GM19438 (cell line): Measurements from ENCODE around the gene KIAA0232.
"Not testable (repeated sequence)": the region's sequence is repeated elsewhere in the genome, so short reads cannot be mapped to it uniquely, and the experiment has no call there.

ENCODE experiments used
- ATAC-seq: cut with Tn5 transposase; IDR thresholded peaks from one replicate; pipeline ENCODE4 v1.9.1; 2021; ENCODE audit warnings: low read depth; ENCODE audit not compliant: unreplicated experiment

Gene KIAA0232

DNA sequence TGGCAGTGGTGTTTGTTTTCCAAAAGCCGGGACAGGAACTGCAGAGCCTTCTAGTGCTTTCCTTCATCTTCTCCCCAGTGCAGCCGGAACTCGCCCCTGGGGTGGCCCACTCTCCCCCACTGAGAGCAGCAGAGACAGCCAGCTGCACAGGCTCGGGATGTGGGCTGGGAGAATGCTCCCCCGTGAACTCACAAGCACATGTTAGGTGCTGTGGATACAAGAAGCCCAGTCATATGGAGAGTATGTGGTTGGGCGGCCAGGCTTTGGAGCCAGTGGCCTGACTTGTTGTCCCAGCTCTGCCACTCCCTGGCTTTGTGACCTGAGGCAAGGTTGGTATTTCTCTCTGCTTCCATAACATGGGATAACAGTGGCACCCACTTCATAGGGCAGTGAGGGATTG lies 9.4 kb upstream of the KIAA0232 start:
- ATAC-seq, result no peak

DNA sequence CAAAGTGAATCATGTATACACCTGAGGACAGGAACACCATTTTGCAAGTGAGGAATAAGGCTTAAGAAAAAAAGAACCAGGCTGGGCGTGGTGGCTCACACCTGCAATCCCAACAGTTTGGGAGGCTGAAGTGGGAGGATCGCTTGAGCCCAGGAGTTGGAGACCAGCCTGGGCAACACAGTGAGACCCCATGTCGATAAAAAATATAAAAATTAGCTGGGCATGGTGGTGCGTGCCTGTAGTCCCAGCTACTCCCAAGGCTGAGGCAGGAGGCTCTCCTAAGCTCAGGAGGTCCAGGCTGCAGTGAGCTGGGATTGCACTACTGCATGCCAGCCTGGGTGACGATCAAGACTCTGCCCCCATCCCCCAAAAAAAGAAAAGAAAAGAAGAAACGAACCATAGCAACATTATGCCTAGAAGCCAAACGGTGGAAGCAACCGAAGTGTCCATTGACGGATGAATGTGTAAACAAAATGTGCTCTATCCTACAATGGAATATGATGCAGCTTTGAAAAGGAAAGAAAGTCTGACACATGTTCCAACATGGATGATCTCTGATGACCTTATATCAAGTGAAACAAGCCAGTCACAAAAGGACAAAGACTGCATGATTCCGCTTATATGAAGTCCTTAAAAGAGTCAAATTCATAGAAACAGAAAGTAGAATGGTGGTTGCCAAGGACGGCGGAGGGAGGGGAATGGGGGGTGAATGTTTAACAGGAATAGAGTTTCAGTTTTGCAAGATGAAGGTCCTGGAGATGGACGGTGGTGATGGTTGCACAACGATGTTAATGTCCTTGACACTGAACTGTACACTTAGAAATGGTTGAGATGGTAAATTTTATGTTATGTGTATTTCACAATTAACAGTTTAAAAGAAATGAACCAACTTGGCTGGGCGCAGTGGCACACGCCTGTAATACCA lies 8.6 kb upstream of the KIAA0232 start:
- no peak for ATAC-seq

DNA sequence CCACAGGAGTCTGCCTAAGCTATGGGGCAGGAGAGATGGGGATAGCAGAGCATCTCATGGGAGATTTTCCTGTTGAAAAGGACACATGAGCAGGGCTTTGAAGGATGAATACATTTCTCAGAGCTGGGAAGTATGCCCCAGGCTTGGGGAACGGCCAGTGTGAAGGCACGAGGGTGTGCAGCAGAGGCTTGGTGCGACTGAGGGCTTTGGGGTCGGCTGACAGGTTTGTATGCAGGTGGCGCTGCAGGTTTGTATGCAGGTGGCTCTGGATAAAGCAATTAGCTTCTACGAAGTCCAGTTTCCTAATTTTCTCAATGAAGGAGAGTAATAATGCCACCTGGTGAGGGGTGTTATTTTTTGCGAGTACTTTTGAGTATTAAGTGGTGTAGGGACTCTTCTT lies 6.8 kb upstream of the KIAA0232 start:
- no peak for ATAC-seq

DNA sequence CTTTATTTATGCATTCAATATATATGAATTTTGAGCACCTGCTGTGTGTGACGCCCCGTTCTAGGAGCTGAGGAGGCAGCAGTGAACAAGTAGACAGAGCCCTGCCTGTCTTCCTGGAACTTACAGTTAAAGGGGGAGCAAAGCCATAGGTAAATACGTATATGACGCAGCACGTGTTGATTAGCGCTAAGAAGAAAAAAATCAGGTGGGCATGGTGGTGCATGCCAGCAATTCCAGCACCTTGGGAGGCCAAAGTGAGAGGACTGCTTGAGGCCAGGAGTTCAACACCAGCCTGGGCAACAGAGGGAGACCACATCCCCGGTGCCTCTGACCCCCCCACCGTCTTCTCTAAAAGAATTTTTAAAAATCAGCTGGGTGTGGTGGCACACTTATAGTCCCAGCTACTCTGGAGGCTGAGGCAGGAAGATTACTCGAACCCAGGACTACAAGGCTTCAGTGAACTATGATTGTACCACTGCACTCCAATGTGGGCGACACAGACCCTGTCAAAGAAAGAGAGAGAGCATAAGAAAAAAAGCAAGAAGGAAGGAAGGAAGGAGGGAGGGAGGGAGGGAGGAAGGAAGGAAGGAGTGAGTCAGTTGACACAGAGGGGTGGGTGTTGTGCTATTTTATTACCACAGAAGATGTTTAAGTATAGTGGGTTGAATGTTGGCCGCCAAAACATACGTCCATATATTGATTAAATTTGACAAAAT lies 5.4 kb upstream of the KIAA0232 start:
- no peak for ATAC-seq

DNA sequence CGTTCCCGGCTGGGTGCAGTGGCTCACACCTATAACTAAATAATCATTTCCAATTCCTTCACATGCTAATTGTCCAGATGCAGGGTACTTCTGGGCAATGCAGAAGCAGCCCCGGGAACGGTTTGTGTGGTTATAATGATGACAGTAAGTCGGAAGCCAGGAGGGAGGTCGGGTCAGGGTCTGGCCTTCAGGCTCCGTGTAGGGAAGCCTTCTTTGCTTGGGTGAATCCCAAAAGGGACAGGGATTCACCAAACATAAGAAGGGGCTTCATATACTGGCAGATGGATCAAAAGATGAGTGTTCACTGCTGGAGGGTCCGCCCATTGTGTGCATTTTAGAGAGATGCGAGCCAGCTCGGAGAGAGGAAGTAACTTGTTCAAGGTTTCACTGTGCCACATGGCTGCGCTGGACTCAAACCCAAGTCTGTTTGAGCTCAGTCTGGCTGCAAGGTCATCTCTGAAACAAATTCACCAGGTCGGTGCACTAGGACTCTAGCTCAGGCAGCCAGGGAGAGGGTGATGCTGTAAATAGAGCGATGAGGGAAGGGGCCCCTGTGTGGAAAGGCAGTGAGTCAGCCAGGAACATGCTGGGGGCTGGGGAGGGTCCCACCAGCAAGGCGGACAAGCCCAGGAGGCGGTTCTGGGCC lies 4.8 kb upstream of the KIAA0232 start:
- ATAC-seq, result no peak

DNA sequence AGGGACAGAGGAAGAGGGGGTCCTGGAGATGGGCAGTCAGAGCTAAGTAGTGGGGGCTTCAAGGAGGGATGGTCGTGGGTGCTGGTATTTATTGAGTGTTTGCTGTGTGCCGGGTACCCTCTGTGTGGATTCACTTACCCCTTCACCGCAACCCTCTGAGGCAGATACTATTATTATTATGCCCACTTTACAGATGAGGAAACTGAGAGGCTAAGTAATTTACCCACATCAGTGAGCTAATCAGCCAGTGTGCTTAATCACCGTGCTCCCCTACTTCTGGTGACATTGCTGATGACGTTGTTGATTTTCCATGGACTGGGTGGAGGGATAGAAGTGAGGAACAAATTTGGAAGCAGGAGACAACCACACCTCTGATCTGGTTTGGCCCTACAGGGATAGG lies 4.1 kb upstream of the KIAA0232 start:
- ATAC-seq, result no peak

DNA sequence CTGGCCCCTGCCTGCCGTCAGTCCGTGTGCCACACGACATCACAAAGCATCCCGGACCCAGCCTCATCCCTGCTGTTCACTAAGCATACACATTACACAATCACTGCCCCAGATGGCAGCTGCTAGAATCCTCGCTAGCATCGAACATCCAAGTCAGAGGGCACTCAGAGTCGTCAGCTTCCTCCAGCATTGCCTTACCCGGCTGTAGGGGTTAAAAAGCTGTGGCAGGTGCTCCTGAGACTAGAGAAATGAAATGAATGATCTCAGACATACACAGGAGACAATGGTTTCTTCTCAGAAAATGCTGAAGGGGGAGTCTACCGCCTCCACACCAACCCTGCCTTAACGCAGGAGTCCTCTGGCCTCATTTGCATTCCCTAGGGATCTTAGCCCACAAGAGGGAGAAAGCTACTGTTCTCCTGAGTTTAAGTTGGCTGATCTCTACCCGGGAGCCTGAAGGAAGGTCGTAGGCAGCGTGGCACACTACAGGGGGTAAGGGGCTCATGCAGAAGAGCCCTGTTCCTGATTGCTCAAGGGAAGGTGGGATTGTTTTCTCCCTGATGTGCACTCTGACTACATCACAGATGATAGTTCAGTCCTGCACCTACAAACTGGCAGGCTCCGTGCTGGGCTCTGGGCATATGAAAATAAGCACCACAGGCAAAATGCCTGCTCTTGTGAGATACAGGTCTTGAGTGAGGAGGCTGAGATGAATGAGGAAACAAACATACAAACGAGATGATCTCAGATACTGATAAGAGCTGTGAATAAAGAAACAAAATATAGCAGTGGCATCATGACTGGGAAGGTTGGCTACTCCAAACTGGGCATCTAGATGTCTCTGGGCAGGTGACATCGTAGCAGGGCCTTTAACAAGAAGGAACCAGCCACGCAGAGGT lies 2.6 kb upstream of the KIAA0232 start:
- ATAC-seq, result no peak

DNA sequence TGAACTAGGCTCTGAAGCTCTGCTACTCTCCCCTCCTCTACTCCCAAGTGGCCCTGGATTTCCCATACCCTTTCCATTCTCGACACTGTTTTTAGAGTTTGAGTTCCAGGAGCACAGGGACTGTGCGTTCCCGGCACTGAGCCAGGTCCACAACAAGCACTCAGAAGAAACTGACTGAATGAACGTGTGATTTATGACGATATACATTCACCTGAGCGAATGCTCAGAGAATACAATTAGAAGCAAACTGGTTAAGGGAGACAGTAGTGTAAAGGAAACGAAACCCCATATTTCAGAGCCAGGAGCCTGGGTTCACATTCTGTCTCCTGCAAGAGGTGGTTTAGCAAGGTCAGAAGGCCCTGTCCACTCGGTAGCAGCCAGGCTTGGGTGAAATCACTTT lies 1.4 kb upstream of the KIAA0232 start:
- ATAC-seq, result no peak

DNA sequence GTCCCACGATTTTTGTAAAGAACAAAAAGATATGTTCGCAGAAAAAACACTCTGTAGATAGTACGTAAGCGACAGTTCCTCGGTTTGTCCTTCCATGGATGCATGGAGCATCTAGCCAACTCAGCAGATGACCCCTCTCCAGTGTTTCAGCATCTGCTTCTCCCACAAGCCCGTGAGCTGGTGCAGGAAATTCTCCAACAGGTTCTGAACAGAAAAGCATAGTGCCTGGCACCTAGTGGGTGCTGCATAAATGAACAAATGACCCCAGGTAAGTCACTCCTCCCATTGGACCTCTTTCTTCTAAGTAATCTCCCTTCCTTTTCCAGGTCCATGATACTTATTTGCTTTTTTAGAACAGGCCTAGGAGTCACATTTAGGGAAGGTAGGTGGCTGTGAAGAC lies 966 bp upstream of the KIAA0232 start:
- no peak for ATAC-seq

DNA sequence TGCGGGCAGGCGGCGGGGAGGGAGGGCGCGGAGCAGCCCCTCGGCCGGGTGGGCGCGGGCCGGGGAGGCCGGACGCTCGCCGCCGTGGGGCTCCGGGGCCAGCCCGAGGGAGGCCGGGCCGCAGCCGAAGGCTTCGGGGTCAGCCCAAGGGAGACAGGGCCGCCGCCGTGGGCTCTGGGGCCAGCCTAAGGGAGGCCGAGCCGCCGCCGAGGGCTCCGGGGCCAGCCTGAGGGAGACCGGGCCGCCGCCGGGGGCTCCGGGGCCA lies 251 bp downstream of the KIAA0232 start:
- no peak for ATAC-seq

DNA sequence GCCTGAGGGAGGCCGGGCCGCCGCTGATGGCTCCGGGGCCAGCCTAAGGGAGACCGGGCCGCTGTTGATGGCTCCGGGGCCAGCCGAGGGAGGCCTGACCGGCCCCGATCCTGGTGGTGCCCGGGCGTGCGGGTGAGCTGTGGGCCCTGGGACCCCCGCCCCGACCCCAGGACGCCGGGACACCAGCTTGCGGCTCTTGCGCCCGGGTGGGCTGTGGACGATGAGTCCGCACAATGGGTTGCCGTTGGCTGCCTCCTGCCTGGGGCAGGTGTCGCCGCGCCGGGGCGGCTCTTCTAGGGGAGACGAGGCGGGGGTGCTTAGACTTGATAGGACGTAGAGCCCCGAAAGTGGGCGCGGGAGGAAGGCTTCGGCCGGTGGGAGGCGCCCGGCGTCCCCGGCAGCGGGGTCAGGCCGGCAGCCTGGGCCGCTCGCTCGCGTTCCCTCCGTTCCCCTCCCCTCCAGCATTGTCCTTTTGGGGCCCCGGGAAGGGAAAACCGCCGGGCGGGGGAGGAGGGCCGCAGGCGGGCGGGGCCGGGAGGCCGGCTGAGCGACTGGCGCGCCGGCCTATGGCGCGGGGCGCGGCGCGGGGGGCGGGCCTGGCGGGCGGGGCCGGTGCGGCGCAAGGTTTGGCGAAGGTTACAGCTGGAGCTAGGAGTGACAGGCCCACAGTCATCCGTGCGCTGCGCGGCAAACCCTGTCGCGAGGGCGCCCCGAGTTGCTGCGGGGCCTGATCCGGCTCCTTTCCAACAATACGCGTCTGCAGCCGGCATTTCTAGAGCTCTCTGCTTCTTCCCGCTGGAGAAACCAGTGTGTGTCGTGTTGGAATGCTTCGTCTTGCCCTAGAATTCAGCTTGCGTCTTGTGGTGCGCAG lies 819 bp downstream of the KIAA0232 start:
- peak; percentile 70 for ATAC-seq

DNA sequence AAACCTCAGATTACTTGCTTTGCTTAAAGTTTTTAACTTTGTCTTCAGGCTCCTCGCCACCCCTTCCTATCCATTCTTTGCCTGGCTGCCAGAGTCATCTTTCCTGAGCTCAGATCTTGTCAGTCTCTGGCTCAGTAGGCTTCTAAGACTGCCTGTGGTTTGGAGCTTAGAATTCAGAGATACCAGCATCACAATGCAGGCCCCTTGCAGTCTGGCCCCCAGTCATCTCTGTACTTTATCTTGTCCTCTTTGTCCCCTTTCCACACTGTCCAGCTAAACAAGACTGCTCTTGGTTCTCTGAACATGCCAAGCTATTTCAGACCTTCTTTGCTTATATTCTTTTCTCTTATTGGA lies 3.0 kb downstream of the KIAA0232 start:
- no peak for ATAC-seq

DNA sequence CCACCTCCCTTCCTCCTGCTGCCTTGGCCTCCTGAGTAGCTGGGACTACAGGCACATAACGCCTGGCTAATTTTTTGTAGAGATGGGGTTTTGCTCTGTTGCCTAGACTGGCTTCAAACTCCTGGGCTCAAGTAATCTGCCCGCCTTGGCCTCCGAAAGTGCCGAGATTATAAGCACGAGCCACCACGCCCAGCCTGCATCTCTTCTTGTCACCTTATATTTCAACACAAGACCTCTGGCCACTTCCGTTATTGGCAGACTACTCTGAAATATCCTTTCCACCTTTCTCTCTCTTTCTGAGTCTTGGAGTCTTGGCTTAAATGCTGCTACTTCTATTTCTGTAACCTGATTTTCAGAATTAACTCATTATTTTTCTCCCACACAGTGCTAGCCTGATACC lies 5.6 kb downstream of the KIAA0232 start:
- ATAC-seq, result no peak

DNA sequence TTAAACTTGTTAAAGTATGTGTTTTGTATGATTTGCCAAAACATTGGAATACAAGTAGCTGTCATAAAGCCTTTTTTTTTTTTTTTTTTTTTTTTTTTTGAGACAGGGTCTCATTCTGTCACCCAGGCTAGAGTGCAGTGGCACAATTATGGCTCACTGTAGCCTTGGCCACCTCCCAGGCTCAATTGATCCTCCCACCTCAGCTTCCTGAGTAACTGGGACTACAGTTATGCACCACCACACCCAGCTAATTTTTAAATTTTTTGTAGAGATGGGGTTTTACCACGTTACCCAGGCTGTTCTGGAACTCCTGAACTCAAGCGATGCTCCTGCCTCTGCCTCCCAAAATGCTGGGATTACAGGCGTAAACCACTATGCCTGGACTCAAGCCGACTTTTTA lies 8.7 kb downstream of the KIAA0232 start:
- not testable (repeated sequence) for ATAC-seq

DNA sequence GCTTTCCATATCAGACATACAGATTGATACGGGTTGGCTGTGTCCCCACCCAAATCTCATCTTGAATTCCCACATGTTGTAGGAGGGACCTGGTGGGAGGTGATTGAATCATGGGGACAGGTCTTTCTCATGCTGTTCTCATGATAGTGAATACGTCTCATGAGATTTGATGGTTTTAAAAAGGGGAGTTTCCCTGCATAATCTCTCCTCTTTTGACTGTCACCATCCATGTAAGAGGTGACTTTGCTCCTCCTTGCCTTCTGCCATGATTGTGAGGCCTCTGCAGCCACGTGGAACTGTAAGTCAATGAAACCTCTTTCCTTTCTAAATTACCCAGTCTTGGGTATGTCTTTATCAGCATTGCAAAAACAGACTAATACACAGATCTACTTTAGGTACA lies 9.3 kb downstream of the KIAA0232 start:
- not testable (repeated sequence) for ATAC-seq

DNA sequence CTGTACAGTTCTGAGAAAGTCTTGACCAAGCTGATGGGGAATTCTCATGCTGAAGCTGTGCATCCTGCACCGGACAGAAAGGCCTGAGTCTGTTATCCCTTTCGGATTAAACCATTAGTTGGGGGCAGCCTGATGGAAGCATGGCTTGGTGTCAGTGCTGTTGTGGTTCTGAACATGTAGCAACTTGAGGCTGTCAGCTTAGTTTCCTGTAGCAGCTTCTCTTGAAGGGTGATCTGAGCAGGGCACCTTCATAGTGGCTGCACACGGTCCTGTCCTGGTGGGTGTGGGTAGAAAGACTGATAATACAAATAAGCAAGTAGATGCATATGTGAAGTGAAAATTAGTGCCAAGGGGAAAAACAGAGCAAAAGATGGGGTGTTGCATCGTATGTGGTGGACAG lies 11.7 kb downstream of the KIAA0232 start:
- ATAC-seq, result no peak

DNA sequence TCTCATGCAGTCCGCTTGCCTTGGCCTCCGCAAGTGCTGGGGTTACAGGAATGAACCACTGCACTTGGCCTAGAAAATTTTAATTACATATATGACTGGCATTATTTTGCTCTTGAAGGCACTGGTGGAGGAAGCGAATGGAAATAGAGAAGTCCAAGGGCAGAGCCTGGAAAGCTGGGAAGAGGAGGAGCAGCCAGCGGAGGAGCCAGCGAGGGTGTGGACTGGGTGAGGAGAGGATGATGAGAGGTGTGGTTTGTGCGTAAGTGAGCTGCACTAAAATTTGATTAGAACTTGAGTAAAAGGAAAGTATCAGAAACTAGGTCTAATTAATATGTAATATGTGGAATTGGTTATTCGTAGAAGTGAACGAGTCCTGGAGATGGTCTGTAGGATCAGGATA lies 13.3 kb downstream of the KIAA0232 start:
- no peak for ATAC-seq

DNA sequence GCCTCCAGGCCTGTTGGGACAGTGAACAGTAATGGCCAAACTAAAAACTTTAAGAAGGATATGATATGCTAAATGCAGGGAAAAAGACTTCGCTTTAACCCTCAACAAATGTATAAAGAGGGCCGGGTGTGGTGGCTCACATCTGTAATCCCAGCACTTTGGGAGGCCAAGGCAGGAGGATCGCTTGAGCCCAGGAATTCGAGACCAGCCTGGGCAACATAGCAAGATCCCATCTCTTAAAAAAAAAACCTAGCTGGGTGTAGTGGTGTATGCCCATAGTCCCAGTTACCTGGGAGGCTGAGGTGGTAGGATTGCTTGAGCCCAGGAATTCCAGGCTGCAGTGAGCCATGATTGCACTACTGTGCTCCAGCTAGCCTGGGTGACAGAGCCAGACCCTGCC lies 14.8 kb downstream of the KIAA0232 start:
- not testable (repeated sequence) for ATAC-seq

DNA sequence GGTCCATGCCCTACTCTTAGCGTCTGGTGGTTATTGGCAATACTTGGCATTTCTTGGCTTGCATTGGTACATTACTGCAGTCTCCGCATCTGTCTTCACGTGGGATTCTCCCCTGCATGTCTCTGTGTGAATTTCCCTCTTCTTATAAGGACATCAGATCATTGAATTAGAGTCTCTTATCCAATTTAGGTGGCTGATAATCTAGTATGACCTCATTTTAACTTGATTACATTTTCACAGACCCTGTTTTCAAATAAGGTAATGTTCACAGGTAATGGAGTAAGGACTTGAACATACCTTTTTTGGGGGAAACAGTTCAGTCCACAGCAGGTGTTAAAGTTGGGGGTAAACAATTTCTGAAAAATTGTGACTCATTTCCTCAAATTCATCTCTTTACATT lies 16.6 kb downstream of the KIAA0232 start:
- ATAC-seq, result no peak

DNA sequence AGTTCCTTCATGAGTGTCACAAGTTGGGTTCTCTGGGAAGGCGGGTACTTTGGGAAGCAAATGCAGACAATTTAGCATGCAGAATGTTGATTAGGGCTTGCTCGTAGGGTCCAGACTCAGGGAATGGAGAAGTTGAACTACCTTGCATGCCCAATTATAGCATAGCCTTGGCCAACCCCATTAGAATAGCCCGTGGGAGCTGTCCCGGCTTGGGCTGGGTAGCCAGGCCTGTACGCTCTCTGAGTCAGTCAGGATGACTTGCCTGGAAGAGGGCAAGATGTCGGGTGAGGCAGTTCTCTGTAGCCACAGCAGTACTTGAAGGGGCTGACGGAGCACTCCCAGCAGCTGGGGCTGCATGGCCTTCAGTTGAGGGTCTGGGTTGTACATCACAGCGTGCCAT lies 19.5 kb downstream of the KIAA0232 start:
- no peak for ATAC-seq
